ENCODE results near the gene SH3GL3.

The SH3GL3 gene

DNA sequence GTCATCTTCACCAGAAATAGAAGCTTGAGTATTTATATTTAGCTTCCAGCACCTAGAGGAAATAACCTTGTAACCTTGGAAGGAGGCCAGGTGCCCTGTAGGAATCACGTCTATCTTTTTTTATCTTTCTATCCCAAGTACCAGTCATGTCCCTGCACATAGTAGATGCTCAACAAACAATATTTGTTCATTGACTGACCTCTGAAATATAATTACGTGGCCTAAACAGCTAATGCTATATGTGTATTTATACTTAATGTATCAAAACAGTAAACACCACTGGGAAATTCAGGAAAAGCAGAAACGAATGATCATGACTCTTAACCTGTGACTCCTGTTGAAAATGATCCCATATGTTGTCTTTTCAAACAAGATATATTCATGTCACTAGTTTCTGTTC, 108.9 kb downstream of the SH3GL3 start:
- no peak overlapping the region for H3K4me3 ChIP-seq (replicated peaks in 1 of 2; ENCODE audit: low read depth in 2 of 2, low read length in 2 of 2)
- TF ChIP-seq, protein P1, sequence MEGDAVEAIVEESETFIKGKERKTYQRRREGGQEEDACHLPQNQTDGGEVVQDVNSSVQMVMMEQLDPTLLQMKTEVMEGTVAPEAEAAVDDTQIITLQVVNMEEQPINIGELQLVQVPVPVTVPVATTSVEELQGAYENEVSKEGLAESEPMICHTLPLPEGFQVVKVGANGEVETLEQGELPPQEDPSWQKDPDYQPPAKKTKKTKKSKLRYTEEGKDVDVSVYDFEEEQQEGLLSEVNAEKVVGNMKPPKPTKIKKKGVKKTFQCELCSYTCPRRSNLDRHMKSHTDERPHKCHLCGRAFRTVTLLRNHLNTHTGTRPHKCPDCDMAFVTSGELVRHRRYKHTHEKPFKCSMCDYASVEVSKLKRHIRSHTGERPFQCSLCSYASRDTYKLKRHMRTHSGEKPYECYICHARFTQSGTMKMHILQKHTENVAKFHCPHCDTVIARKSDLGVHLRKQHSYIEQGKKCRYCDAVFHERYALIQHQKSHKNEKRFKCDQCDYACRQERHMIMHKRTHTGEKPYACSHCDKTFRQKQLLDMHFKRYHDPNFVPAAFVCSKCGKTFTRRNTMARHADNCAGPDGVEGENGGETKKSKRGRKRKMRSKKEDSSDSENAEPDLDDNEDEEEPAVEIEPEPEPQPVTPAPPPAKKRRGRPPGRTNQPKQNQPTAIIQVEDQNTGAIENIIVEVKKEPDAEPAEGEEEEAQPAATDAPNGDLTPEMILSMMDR (IDR thresholded peaks at IDR 0.05; ENCODE audit: low read depth, low read length) = no peak

DNA sequence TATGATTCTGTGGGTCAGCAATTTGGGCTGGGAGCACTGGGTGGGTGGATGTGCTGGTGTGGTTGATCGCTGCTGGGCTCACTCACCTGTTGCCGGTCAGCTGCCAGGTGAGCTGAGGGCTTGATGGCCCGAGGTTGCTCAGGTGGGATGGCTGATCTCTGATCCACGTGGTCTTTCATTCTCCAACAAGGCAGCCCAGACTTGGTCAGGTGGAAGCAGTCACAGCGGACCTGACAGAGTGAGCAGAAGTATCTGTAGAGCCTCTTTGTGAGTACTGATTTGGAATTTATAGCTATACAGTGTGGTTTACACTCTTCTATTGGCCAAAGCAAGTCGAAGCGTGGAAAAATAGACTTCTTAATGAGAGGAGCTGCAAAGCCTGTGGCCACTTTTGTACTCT, 109.6 kb downstream of the SH3GL3 start:
- DNase-seq (ENCODE audit: low read depth in 2 of 2) = no peak
- no peak overlapping the region for H3K4me3 ChIP-seq (replicated peaks in 1 of 2; ENCODE audit: low read depth in 2 of 2, low read length in 2 of 2)
- TF ChIP-seq, protein P1 (IDR thresholded peaks at IDR 0.05; ENCODE audit: low read depth, low read length) = no peak

More for the DNA sequence above, 108.9 kb downstream of the SH3GL3 start:
- no peak for DNase-seq (ENCODE audit: low read depth in 2 of 2)

DNA sequence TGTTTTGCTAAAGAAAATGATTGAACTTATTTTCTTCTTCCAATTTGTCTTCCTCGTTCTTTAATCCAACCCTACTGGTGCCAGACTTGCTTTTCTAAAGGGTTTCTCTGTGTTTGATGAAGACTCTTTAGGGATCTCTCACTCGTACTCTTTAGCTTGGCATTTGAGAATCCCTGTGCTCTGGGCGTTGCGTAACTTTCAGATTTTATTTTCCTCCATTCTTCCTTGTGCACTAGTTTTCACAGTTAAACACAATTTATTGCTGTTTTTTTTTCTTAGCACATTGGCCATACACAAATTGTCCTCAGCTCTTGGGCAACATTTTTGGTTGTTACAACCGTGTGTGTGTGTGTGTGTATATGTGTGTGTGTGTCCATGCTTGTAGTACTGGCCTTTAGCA, 111.0 kb downstream of the SH3GL3 start:
- no peak for DNase-seq (ENCODE audit: low read depth in 2 of 2)
- no peak overlapping the region for H3K4me3 ChIP-seq (replicated peaks in 1 of 2; ENCODE audit: low read depth in 2 of 2, low read length in 2 of 2)
- TF ChIP-seq, protein P1 (IDR thresholded peaks at IDR 0.05; ENCODE audit: low read depth, low read length) = no peak

DNA sequence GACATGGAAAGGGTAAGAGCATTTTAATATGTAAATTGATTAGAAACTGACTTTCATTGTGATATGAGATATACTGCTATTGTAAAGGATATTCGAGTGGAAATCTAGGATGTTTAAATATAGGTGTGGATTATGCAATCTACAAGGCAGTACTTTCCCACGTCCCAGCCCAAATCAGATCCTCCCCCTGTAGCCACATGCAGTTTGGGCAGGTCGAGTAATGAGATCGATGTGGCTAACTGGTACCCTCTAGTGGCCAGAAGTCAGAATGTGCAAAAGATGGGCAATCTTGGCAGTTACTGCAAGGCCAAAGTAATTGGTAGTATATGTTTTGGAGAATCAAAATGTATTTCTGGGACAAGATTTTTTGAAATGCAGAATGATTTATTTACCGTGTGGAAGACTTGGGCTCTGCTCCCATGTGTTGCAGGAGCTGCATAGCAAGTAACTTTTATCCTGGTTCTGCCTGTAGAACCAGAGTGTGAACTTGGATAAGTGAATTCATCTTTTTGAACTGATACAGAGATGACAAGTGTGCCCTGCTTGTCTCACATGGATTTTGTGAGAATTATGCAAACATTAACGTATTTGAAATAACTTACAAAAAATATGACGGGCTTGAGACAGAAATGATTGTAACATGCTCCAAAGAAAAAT, 112.3 kb downstream of the SH3GL3 start:
- peak; percentile 80 to 81 for DNase-seq (ENCODE audit: low read depth in 2 of 2)
- H3K4me3 ChIP-seq (replicated peaks in 1 of 2; ENCODE audit: low read depth in 2 of 2, low read length in 2 of 2) = no peak overlapping the region
- TF ChIP-seq, protein P1 (IDR thresholded peaks at IDR 0.05; ENCODE audit: low read depth, low read length) = peak; percentile 79

DNA sequence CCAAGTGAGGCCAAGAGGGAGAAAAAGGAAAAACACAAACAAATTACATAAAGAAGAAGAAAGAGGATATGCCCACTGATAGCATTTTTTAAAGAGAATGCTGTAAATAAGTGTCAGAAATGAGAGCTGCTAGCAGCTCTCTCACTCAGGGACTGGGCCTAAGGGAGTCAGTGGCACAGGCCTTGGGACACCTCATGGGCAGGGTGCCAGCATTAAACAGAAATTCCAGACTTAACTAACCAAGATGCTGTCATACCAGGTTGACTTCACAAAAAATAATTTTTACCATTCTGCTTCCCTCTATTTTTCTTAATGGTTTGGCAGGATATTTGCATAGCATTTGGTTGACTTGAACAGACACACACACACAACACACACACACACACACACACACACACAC, 114.5 kb downstream of the SH3GL3 start:
- DNase-seq (ENCODE audit: low read depth in 2 of 2) = no peak
- TF ChIP-seq, protein P1 (IDR thresholded peaks at IDR 0.05; ENCODE audit: low read depth, low read length) = no peak
- no peak overlapping the region for H3K4me3 ChIP-seq (replicated peaks in 1 of 2; ENCODE audit: low read depth in 2 of 2, low read length in 2 of 2)

DNA sequence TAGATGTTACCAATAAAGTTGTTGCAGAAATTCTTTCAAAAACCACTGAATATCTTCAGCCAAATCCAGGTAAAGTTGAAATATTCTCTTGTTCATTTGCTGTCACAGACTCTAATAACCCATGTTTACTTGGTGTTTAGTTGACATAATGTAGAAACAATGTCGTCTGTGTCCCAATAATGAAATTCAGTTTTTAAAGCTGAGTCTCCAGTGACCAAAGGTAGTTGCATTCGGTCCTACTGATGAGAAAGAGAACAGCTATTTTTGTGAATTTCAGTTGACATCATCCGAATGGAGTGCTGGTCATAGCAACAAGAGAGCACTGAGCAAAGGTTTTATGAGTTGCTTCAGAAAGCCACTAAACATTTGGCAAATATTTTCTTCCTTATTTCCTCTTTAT, 118.0 kb downstream of the SH3GL3 start:
- H3K4me3 ChIP-seq (replicated peaks in 1 of 2; ENCODE audit: low read depth in 2 of 2, low read length in 2 of 2) = no peak overlapping the region
- TF ChIP-seq, protein P1 (IDR thresholded peaks at IDR 0.05; ENCODE audit: low read depth, low read length) = no peak
- no peak for DNase-seq (ENCODE audit: low read depth in 2 of 2)
